Stomach (tissue), 9 donors: ENCODE data around the gene DLG2. TPM values are rescaled to one million over a fixed set of nuclear protein-coding genes. Genes with fewer than 3 reads are reported as not detected.

Experiments
- DNase-seq, 2 donors: peaks; one replicate each; pipeline versions ENCODE4 v3.0.0 to v3.0.0-alpha.2; 2013 to 2019
- H3K27ac ChIP-seq, 5 donors: fragments of 200-600 bp in 4 of 5; sonication (generic) in 4 of 5; one replicate each; pipeline ENCODE4 v1.5.1; 2013 to 2019; ENCODE audit warnings: mild to moderate bottlenecking in 1 of 5, moderate library complexity in 1 of 5
- H3K27me3 ChIP-seq, 3 donors: fragments of 200-600 bp; sonication (generic); one replicate each; pipeline ENCODE4 v1.5.1; 2017 to 2019; ENCODE audit warnings: mixed run types in 1 of 3
- H3K36me3 ChIP-seq, 4 donors: fragments of 200-600 bp; sonication (generic); 1 replicate in 3 of 4; 2 replicates in 1 of 4; pipeline ENCODE4 v1.5.1; 2016 to 2019
- H3K4me1 ChIP-seq, 4 donors: fragments of 200-600 bp; sonication (generic); one replicate each; pipeline ENCODE4 v1.5.1; 2016 to 2019
- H3K4me3 ChIP-seq, 4 donors: fragments of 200-600 bp; sonication (generic) in 3 of 4; one replicate each; pipeline ENCODE4 v1.5.1; 2016 to 2019; ENCODE audit warnings: mild to moderate bottlenecking in 1 of 4
- H3K9me3 ChIP-seq, 4 donors: fragments of 200-600 bp; sonication (generic); one replicate each; pipeline ENCODE4 v1.5.1; 2016 to 2019
- CTCF ChIP-seq, 7 experiments: fragments of 450-650 bp in 4 of 7; fragments of 200-600 bp in 3 of 7; sonication (generic) in 3 of 7; IDR thresholded peaks; one replicate each; pipeline ENCODE4 v1.5.1; 2016 to 2019; ENCODE audit warnings: antibody characterized with exemption in 7 of 7, control low read depth in 2 of 7, mild to moderate bottlenecking in 1 of 7
- EP300 ChIP-seq: sonication (generic); formaldehyde crosslinking; IDR thresholded peaks from one replicate; pipeline ENCODE4 v1.6.1; 2017; ENCODE audit warnings: antibody characterized with exemption
- POLR2A ChIP-seq, 4 donors: fragments of 450-650 bp; IDR thresholded peaks; one replicate each; pipeline ENCODE4 v1.6.1; 2016; ENCODE audit warnings: antibody characterized with exemption in 4 of 4, control low read depth in 2 of 4, mild to moderate bottlenecking in 1 of 4, moderate library complexity in 1 of 4
- POLR2AphosphoS5 ChIP-seq, 3 donors: sonication (generic); formaldehyde crosslinking; IDR thresholded peaks; one replicate each; pipeline ENCODE4 v1.6.1; 2016; ENCODE audit warnings: antibody characterized with exemption in 3 of 3
- WGBS, 5 donors: extraction: QIAGEN DNeasy Blood & Tissue Kit in 3 of 5; methylation state at CpG; one replicate each; pipeline versions ENCODE4 v1.1.5 to v1.1.7; 2013 to 2018; 5-methylcytosine and 5-hydroxymethylcytosine counted together
- intact Hi-C: fragments of 100-400 bp; cut with DNase I; formaldehyde crosslinking; loops from one replicate; pipeline ENCODE4 v1.15.1; 2023; ENCODE audit warnings: low total_unique reads
- polyA plus RNA-seq, 3 donors: library from polyadenylated mRNA; stranded (reverse); fragments of 200-250 nt; gene quantifications; one replicate each; pipeline ENCODE4 v1.2.3, GENCODE V29; 2013
- total RNA-seq, 5 donors: library from RNA; depleted of rRNA; stranded (reverse); fragments of >200 nt; gene quantifications; one replicate each; pipeline versions ENCODE4 v1.1.0 to v1.2.3, GENCODE V29; 2014 to 2016
- donor health status: healthy with polysubstance abuse.
- donor health status: Bipolar disorder and iron deficiency.
- donor health status: healthy.

Gene DLG2
- total and polyA plus RNA-seq, 8 donors: 1.3 to 19.1 (median 3.5) TPM

GRCh38 chr11:84890676-84891075 is 736.5 kb downstream of the DLG2 start:
- Histone ChIP-seq H3K4me3 (no peak overlapping the region), H3K27me3 (no peaks in the 10 kb centered on the region), H3K9me3 (no peaks in the 10 kb centered on the region), H3K27ac (no peak overlapping the region), H3K4me1 (peaks cover 0 to 9% (median 0%) of the 10 kb centered on the region in 4 donors), H3K36me3 (no peaks in the 10 kb centered on the region)
- no peak for TF ChIP-seq CTCF (IDR thresholded peaks at IDR 0.05)
- TF ChIP-seq EP300: no peak
- TF ChIP-seq POLR2AphosphoS5 (IDR thresholded peaks at IDR 0.05): no peak
- no peak for TF ChIP-seq POLR2A (IDR thresholded peaks at IDR 0.05)
- 47 to 61% (median 53%) methylated on average over 3 of the region's 3 CpGs for WGBS, 5 donors
- intact Hi-C loops: no loop called here
- peak in 1 of 2 donors; percentile 47 for DNase-seq

GRCh38 chr11:84889556-84889955 is 737.6 kb downstream of the DLG2 start:
- TF ChIP-seq POLR2A (IDR thresholded peaks at IDR 0.05): no peak
- Histone ChIP-seq H3K4me3 (no peak overlapping the region), H3K27ac (no peak overlapping the region), H3K9me3 (no peaks in the 10 kb centered on the region), H3K36me3 (no peaks in the 10 kb centered on the region), H3K27me3 (no peaks in the 10 kb centered on the region), H3K4me1 (peaks cover 0 to 9% (median 0%) of the 10 kb centered on the region in 4 donors)
- intact Hi-C loops: no loop called here
- no peak for DNase-seq
- 76 to 85% (median 82%) methylated on average over 3 of the region's 3 CpGs for WGBS, 5 donors

- Histone ChIP-seq H3K36me3 (no peaks in the 10 kb centered on the region), H3K27me3 (no peaks in the 10 kb centered on the region), H3K27ac (no peak overlapping the region), H3K4me1 (peaks cover 0 to 9% (median 0%) of the 10 kb centered on the region in 4 donors), H3K9me3 (no peaks in the 10 kb centered on the region), H3K4me3 (no peak overlapping the region)
- DNase-seq: peak in 1 of 2 donors; percentile 12
- 52 to 75% (median 61%) methylated on average over 3 of the region's 3 CpGs for WGBS, 5 donors
- TF ChIP-seq EP300 (no peak), POLR2A (IDR thresholded peaks at IDR 0.05) (no peak), CTCF (IDR thresholded peaks at IDR 0.05) (no peak), POLR2AphosphoS5 (IDR thresholded peaks at IDR 0.05) (no peak)
- intact Hi-C loops: no loop called here
Measured at GRCh38 chr11:84887055-84887629, 740.0 kb downstream of the DLG2 start.

GRCh38 chr11:84886344-84886743 is 740.8 kb downstream of the DLG2 start:
- intact Hi-C loops: no loop called here
- Histone ChIP-seq H3K4me3 (no peak overlapping the region), H3K36me3 (no peaks in the 10 kb centered on the region), H3K4me1 (peaks cover 0 to 9% (median 0%) of the 10 kb centered on the region in 4 donors), H3K27me3 (no peaks in the 10 kb centered on the region), H3K27ac (no peak overlapping the region), H3K9me3 (no peaks in the 10 kb centered on the region)
- WGBS, 5 donors: 14 to 58% (median 31%) methylated on average over 1 of the region's 1 CpG
- no peak for DNase-seq
- TF ChIP-seq CTCF (IDR thresholded peaks at IDR 0.05) (no peak), EP300 (no peak), POLR2A (IDR thresholded peaks at IDR 0.05) (no peak), POLR2AphosphoS5 (IDR thresholded peaks at IDR 0.05) (no peak)

GRCh38 chr11:84884836-84885235 is 742.3 kb downstream of the DLG2 start:
- Histone ChIP-seq H3K27ac (no peak overlapping the region), H3K27me3 (no peaks in the 10 kb centered on the region), H3K36me3 (no peaks in the 10 kb centered on the region), H3K4me1 (peaks cover 0 to 9% (median 0%) of the 10 kb centered on the region in 4 donors), H3K9me3 (no peaks in the 10 kb centered on the region), H3K4me3 (no peak overlapping the region)
- 85 to 94% (median 91%) methylated on average over 2 of the region's 2 CpGs for WGBS, 5 donors
- intact Hi-C loops: no loop called here
- DNase-seq: no peak
- TF ChIP-seq POLR2AphosphoS5 (IDR thresholded peaks at IDR 0.05): no peak
- TF ChIP-seq EP300: no peak
- TF ChIP-seq CTCF (IDR thresholded peaks at IDR 0.05): no peak
- TF ChIP-seq POLR2A (IDR thresholded peaks at IDR 0.05): no peak
